HL-60 (cell line): ENCODE data around the gene CLCN7.

ENCODE experiments used
- GABPA ChIP-seq: IDR thresholded peaks from 2 replicates; pipeline ENCODE4 v1.6.1; 2012; ENCODE audit warnings: low read depth
- POLR2AphosphoS5 ChIP-seq: IDR thresholded peaks from 2 replicates; pipeline ENCODE4 v1.6.1; 2012; ENCODE audit warnings: low read depth
- SPI1 ChIP-seq: IDR thresholded peaks from 2 replicates; pipeline ENCODE4 v1.6.1; 2012; ENCODE audit warnings: low read depth, mild to moderate bottlenecking, borderline replicate concordance
- TF ChIP-seq, protein P1 (sequence below): IDR thresholded peaks from one replicate; pipeline ENCODE4 v1.5.1; 2011; ENCODE audit warnings: low read length, control low read depth, inconsistent platforms; ENCODE audit not compliant: insufficient read depth
- TF ChIP-seq, protein P2 (sequence below): IDR thresholded peaks from 2 replicates; pipeline ENCODE4 v1.6.1; 2012; ENCODE audit warnings: low read depth; ENCODE audit not compliant: insufficient replicate concordance

DNA sequence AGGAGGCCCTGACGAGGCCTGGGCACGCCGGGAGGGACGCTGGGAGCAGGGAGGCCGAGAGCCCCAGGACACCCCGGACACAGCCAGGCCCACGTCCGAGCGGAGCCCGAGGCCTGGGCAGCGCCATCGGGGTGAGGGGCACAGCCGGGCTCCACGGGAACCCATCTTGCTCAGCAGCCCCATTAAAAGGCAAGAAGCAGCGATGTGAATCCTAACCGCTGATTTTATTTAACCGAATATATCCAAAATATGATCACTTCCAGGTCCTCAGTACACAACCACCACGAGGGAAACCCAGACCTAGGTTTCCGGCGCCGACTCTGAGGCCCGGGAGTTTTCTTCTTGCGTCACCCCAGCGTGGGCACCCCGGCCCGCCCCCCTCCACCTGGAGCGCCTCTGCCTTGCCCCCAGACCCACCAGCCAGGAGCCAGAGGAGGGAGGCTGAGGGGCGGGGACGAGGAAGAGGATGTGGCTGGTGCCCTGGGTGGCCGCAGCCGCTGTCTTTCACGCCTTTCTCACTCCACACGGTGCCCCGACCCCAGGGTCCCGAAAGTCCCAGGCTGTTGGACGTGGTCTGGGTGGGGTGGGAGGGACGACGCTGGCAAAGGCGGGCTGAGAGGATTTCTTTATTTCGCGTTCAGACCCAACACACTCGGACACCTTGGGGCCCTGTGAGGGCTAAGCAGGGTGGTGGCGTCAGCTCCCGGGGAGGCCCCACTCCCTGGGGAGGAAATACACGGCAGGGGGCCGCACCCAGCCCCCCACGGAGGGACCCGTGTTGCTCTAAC lies 29.9 kb downstream of the CLCN7 start:
- TF ChIP-seq, protein P1, sequence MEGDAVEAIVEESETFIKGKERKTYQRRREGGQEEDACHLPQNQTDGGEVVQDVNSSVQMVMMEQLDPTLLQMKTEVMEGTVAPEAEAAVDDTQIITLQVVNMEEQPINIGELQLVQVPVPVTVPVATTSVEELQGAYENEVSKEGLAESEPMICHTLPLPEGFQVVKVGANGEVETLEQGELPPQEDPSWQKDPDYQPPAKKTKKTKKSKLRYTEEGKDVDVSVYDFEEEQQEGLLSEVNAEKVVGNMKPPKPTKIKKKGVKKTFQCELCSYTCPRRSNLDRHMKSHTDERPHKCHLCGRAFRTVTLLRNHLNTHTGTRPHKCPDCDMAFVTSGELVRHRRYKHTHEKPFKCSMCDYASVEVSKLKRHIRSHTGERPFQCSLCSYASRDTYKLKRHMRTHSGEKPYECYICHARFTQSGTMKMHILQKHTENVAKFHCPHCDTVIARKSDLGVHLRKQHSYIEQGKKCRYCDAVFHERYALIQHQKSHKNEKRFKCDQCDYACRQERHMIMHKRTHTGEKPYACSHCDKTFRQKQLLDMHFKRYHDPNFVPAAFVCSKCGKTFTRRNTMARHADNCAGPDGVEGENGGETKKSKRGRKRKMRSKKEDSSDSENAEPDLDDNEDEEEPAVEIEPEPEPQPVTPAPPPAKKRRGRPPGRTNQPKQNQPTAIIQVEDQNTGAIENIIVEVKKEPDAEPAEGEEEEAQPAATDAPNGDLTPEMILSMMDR: no peak
- TF ChIP-seq, protein P2, sequence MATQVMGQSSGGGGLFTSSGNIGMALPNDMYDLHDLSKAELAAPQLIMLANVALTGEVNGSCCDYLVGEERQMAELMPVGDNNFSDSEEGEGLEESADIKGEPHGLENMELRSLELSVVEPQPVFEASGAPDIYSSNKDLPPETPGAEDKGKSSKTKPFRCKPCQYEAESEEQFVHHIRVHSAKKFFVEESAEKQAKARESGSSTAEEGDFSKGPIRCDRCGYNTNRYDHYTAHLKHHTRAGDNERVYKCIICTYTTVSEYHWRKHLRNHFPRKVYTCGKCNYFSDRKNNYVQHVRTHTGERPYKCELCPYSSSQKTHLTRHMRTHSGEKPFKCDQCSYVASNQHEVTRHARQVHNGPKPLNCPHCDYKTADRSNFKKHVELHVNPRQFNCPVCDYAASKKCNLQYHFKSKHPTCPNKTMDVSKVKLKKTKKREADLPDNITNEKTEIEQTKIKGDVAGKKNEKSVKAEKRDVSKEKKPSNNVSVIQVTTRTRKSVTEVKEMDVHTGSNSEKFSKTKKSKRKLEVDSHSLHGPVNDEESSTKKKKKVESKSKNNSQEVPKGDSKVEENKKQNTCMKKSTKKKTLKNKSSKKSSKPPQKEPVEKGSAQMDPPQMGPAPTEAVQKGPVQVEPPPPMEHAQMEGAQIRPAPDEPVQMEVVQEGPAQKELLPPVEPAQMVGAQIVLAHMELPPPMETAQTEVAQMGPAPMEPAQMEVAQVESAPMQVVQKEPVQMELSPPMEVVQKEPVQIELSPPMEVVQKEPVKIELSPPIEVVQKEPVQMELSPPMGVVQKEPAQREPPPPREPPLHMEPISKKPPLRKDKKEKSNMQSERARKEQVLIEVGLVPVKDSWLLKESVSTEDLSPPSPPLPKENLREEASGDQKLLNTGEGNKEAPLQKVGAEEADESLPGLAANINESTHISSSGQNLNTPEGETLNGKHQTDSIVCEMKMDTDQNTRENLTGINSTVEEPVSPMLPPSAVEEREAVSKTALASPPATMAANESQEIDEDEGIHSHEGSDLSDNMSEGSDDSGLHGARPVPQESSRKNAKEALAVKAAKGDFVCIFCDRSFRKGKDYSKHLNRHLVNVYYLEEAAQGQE: no peak
- TF ChIP-seq POLR2AphosphoS5 (no peak), GABPA (no peak), SPI1 (no peak)
